ENCODE results near the gene EMP2. TPM values are rescaled to one million over a fixed set of nuclear protein-coding genes. Genes with fewer than 3 reads are reported as not detected.

The EMP2 gene
- total RNA-seq, 1 experiment from 2014 or later, result 14.4 TPM

DNA sequence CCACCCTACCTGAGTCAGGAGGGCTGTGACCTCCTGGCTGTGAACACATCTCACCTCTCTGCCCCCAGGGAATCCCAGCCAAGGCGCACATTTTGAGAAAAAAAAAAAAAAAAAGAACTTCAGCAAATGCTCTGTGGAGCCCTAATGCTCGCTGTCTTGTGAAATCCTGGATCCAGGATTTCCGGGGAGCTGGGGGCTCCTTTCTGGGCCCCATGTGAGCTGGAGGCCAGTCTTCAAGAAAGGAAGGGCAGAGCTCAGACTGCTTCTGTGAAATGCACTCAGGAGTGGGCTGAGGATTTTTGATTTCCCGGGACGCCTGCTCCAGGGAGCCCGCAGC lies 36.0 kb upstream of the EMP2 start:
- no peak overlapping the region for H3K23ac ChIP-seq (ENCODE audit: insufficient read length, low read depth, low read length)
- no CpG with 5 or more reads among the region's 6 CpGs for WGBS (ENCODE audit: extremely low coverage, insufficient read length, low lambda C conversion rate)
- H3K27ac Mint-ChIP-seq, result peak overlapping the region in 1 of 3 experiments; percentile 65; a peak in 1 of 7 replicates
- TF ChIP-seq, protein P1, sequence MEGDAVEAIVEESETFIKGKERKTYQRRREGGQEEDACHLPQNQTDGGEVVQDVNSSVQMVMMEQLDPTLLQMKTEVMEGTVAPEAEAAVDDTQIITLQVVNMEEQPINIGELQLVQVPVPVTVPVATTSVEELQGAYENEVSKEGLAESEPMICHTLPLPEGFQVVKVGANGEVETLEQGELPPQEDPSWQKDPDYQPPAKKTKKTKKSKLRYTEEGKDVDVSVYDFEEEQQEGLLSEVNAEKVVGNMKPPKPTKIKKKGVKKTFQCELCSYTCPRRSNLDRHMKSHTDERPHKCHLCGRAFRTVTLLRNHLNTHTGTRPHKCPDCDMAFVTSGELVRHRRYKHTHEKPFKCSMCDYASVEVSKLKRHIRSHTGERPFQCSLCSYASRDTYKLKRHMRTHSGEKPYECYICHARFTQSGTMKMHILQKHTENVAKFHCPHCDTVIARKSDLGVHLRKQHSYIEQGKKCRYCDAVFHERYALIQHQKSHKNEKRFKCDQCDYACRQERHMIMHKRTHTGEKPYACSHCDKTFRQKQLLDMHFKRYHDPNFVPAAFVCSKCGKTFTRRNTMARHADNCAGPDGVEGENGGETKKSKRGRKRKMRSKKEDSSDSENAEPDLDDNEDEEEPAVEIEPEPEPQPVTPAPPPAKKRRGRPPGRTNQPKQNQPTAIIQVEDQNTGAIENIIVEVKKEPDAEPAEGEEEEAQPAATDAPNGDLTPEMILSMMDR (conservative IDR thresholded peaks at IDR 0.05), result no peak
- no peak for DNase-seq
- H3K27me3 ChIP-seq (ENCODE audit: insufficient read depth, low read length), result no peaks in the 10 kb centered on the region
- no peak overlapping the region for H4K91ac ChIP-seq (ENCODE audit: insufficient read length, low read depth, low read length)
- H2BK12ac ChIP-seq (ENCODE audit: insufficient read length, low read depth, low read length), result no peak overlapping the region
- no peak overlapping the region for H4K5ac ChIP-seq (ENCODE audit: insufficient read length, low read depth, low read length)
- no peak overlapping the region for H3K9ac ChIP-seq (ENCODE audit: extremely low read depth, insufficient read length, low read length)
- no peak overlapping the region for H3K56ac ChIP-seq (ENCODE audit: insufficient read length, low read depth, low read length)
- no peak overlapping the region for H2AFZ ChIP-seq (ENCODE audit: low read length)
- H3K4me1 Mint-ChIP-seq, result peaks cover 30 to 38% of the 10 kb centered on the region in 2 experiments
- no peak overlapping the region for H2BK20ac ChIP-seq (ENCODE audit: low read depth, low read length, poor library complexity, severe bottlenecking)
- no peak overlapping the region for H2BK120ac ChIP-seq (ENCODE audit: low read depth, low read length, poor library complexity, severe bottlenecking)
- no peak overlapping the region for H3K4ac ChIP-seq (ENCODE audit: low read depth, low read length)
- peaks cover 10% of the 10 kb centered on the region; the same call in 1 of the 2 replicates for H3K4me1 ChIP-seq (ENCODE audit: insufficient read depth, low read length)
- H3K23me2 ChIP-seq (ENCODE audit: insufficient read length, low read depth, low read length, poor library complexity, severe bottlenecking), result peaks cover 4% of the 10 kb centered on the region
- no peak overlapping the region for H3K18ac ChIP-seq (ENCODE audit: insufficient read length, low read depth, low read length)
- H3K79me2 ChIP-seq (ENCODE audit: insufficient read depth, low read length), result no peaks in the 10 kb centered on the region
- no peaks in the 10 kb centered on the region for H3K79me1 ChIP-seq (ENCODE audit: insufficient read depth, low read depth, low read length, poor library complexity, severe bottlenecking)
- H2AK5ac ChIP-seq (ENCODE audit: insufficient read length, low read length), result no peak overlapping the region
- no peak overlapping the region for H3K14ac ChIP-seq (ENCODE audit: insufficient read depth, low read length)
- H3K4me3 Mint-ChIP-seq, result no peak overlapping the region
- no peaks in the 10 kb centered on the region for H3K9me3 ChIP-seq (ENCODE audit: control insufficient read depth, low read depth, low read length)
- no peak overlapping the region for H2BK5ac ChIP-seq (ENCODE audit: insufficient read length, low read length)
- no peaks in the 10 kb centered on the region for H4K20me1 ChIP-seq (ENCODE audit: control insufficient read depth, insufficient read depth, insufficient read length)
- no peak overlapping the region for H3K4me2 ChIP-seq (ENCODE audit: insufficient read depth, insufficient read length, low read length)
- no peak overlapping the region for H2BK15ac ChIP-seq (ENCODE audit: low read depth, low read length)
- no peaks in the 10 kb centered on the region for H3K9me3 Mint-ChIP-seq
- no peak overlapping the region for H3T11ph ChIP-seq (ENCODE audit: low read length)
- H3K27ac ChIP-seq (ENCODE audit: insufficient read length, low read depth, low read length), result no peak overlapping the region
- no peaks in the 10 kb centered on the region; the same call in 1 of the 2 replicates for H3K27me3 Mint-ChIP-seq (ENCODE audit: low read depth)
- H3K36me3 Mint-ChIP-seq (ENCODE audit: insufficient read depth in 1 of 3, low read depth in 3 of 3), result no peaks in the 10 kb centered on the region
- H4K8ac ChIP-seq (replicated peaks; ENCODE audit: insufficient read length, low read depth, low read length), result no peak overlapping the region

All from H9 (cell line).